IMR-90 (cell line): ENCODE data around the gene GFOD2. TPM values are rescaled to one million over a fixed set of nuclear protein-coding genes. Genes with fewer than 3 reads are reported as not detected.

Experiments
- ATAC-seq: fragments of 200-7000 bp; cut with Tn5 transposase; 2 replicates; pipeline ENCODE4 v1.9.1; 2020; ENCODE audit warnings: low read depth, mild to moderate bottlenecking, moderate library complexity
- BruUV-seq: library from RNA; stranded (reverse); fragments of 400-500 nt; replicated peaks from 2 replicates; lab custom pipeline; 2021; lab: Mats Ljungman, UMichigan
- CTCF ChIA-PET: fragments of 300-600 bp; formaldehyde crosslinking; extraction: SDS; loops from one replicate; lab custom pipeline; 2021; ENCODE audit warnings: antibody characterized with exemption; lab: Yijun Ruan, JAX
- POLR2A ChIA-PET: fragments of 300-600 bp; sonication (Branson Sonifier 250); formaldehyde crosslinking; loops from one replicate; lab custom pipeline; 2022; ENCODE audit warnings: antibody characterized with exemption; ENCODE audit not compliant: unreplicated experiment; lab: Charles Lee
- DNase-seq: peaks from one replicate; pipeline ENCODE4 v3.0.0; 2013
- H2AFZ ChIP-seq: replicated peaks from 2 replicates; pipeline ENCODE3; 2013; ENCODE audit warnings: low read length, mild to moderate bottlenecking; ENCODE audit not compliant: poor library complexity
- H2AK5ac ChIP-seq: 2 replicates; pipeline ENCODE4 v1.6.1; 2013; ENCODE audit warnings: low read depth, low read length, inconsistent platforms
- H2AK9ac ChIP-seq: replicated peaks from 2 replicates; pipeline ENCODE3; 2013; ENCODE audit warnings: mild to moderate bottlenecking, low read depth, low read length, moderate library complexity; ENCODE audit not compliant: poor library complexity
- H2BK120ac ChIP-seq: 2 replicates; pipeline ENCODE4 v1.6.1; 2013; ENCODE audit warnings: low read depth, low read length, inconsistent platforms
- H2BK15ac ChIP-seq: 3 replicates; pipeline ENCODE4 v1.6.1; 2013; ENCODE audit warnings: low read depth, low read length, inconsistent platforms
- H2BK20ac ChIP-seq: 2 replicates; pipeline ENCODE4 v1.6.1; 2013; ENCODE audit warnings: low read depth, mild to moderate bottlenecking, inconsistent platforms, low read length, moderate library complexity
- H2BK5ac ChIP-seq: 2 replicates; pipeline ENCODE4 v1.6.1; 2013; ENCODE audit warnings: mild to moderate bottlenecking, low read depth, low read length, inconsistent platforms; ENCODE audit not compliant: poor library complexity, severe bottlenecking
- H3K14ac ChIP-seq: replicated peaks from 2 replicates; pipeline ENCODE4 v1.6.1; 2013; ENCODE audit warnings: low read depth, low read length, inconsistent platforms
- H3K18ac ChIP-seq: 2 replicates; pipeline ENCODE4 v1.6.1; 2013; ENCODE audit warnings: low read depth, low read length, control low read depth
- H3K23ac ChIP-seq: 2 replicates; pipeline ENCODE4 v1.6.1; 2013; ENCODE audit warnings: low read depth, low read length, inconsistent platforms
- H3K27ac ChIP-seq: 2 replicates; pipeline ENCODE4 v1.5.1; 2013; ENCODE audit warnings: mild to moderate bottlenecking, control low read depth, low read length; ENCODE audit not compliant: insufficient read depth
- H3K27me3 ChIP-seq: 2 replicates; pipeline ENCODE4 v1.6.1; 2013; ENCODE audit warnings: low read length; ENCODE audit not compliant: control insufficient read depth, insufficient read depth
- H3K36me3 ChIP-seq: 2 replicates; pipeline ENCODE4 v1.6.1; 2013; ENCODE audit warnings: low read length, mixed read lengths; ENCODE audit not compliant: control insufficient read depth, insufficient read depth
- H3K4ac ChIP-seq: 2 replicates; pipeline ENCODE4 v1.6.1; 2013; ENCODE audit warnings: low read depth, low read length, inconsistent platforms
- H3K4me1 ChIP-seq: 2 replicates; pipeline ENCODE4 v1.6.1; 2013; ENCODE audit warnings: low read length, mixed read lengths; ENCODE audit not compliant: control insufficient read depth, insufficient read depth
- H3K4me2 ChIP-seq: 2 replicates; pipeline ENCODE4 v1.6.1; 2013; ENCODE audit warnings: low read depth, mild to moderate bottlenecking, control low read depth, low read length, moderate library complexity
- H3K4me3 ChIP-seq: 2 replicates; pipeline ENCODE4 v1.5.1; 2013; ENCODE audit warnings: low read depth, mild to moderate bottlenecking, control low read depth, low read length, moderate library complexity; ENCODE audit not compliant: insufficient read depth
- H3K56ac ChIP-seq: 2 replicates; pipeline ENCODE4 v1.6.1; 2013; ENCODE audit warnings: low read length, inconsistent platforms; ENCODE audit not compliant: insufficient read depth; ENCODE audit errors: extremely low read depth
- H3K79me1 ChIP-seq, 2 experiments: 2 replicates each; pipeline ENCODE4 v1.6.1; 2013; ENCODE audit warnings: low read length in 2 of 2, inconsistent platforms in 1 of 2, low read depth in 1 of 2
- H3K9ac ChIP-seq: 2 replicates; pipeline ENCODE4 v1.6.1; 2013; ENCODE audit warnings: low read depth, low read length, control low read depth
- H3K9me1 ChIP-seq: 2 replicates; pipeline ENCODE4 v1.6.1; 2013; ENCODE audit warnings: low read length, inconsistent platforms; ENCODE audit not compliant: insufficient read depth
- H3K9me3 ChIP-seq: 2 replicates; pipeline ENCODE4 v1.6.1; 2013; ENCODE audit warnings: low read length; ENCODE audit not compliant: control insufficient read depth, insufficient read depth
- H4K20me1 ChIP-seq: 2 replicates; pipeline ENCODE4 v1.6.1; 2013; ENCODE audit warnings: low read length, inconsistent platforms; ENCODE audit not compliant: insufficient read depth
- H4K5ac ChIP-seq: 2 replicates; pipeline ENCODE4 v1.6.1; 2013; ENCODE audit warnings: mild to moderate bottlenecking, low read depth, low read length, control low read depth
- H4K8ac ChIP-seq, 2 experiments: 2 replicates each; pipeline ENCODE4 v1.6.1; 2013; ENCODE audit warnings: low read depth in 2 of 2, low read length in 2 of 2, control low read depth in 1 of 2, inconsistent platforms in 1 of 2
- H4K91ac ChIP-seq: 2 replicates; pipeline ENCODE4 v1.6.1; 2013; ENCODE audit warnings: low read depth, low read length, inconsistent platforms; ENCODE audit not compliant: insufficient read depth
- BHLHE40 ChIP-seq: fragments of 150-350 bp; IDR thresholded peaks from 2 replicates; pipeline ENCODE4 v1.6.1; 2016; ENCODE audit warnings: mild to moderate bottlenecking, low read depth, low read length
- CEBPB ChIP-seq: IDR thresholded peaks from 2 replicates; pipeline ENCODE4 v1.6.1; 2012; ENCODE audit warnings: low read depth, low read length, improper control_type of control experiment
- CTCF ChIP-seq: conservative IDR thresholded peaks from 2 replicates; pipeline ENCODE4 v1.5.1; 2012; ENCODE audit warnings: mild to moderate bottlenecking, low read depth, low read length, improper control_type of control experiment
- ELK1 ChIP-seq: fragments of 150-350 bp; IDR thresholded peaks from 2 replicates; pipeline ENCODE4 v1.6.1; 2016; ENCODE audit warnings: low read depth, mild to moderate bottlenecking, low read length, moderate library complexity, borderline replicate concordance
- MAFK ChIP-seq: IDR thresholded peaks from 2 replicates; pipeline ENCODE4 v1.6.1; 2012; ENCODE audit warnings: low read depth, low read length, improper control_type of control experiment
- MXI1 ChIP-seq: IDR thresholded peaks from 2 replicates; pipeline ENCODE4 v1.6.1; 2012; ENCODE audit warnings: low read depth, mild to moderate bottlenecking, low read length, moderate library complexity, borderline replicate concordance
- NFE2L2 ChIP-seq: fragments of 150-350 bp; IDR thresholded peaks from 2 replicates; pipeline ENCODE4 v1.6.1; 2016; ENCODE audit warnings: low read depth, mild to moderate bottlenecking, low read length
- POLR2A ChIP-seq: IDR thresholded peaks from 2 replicates; pipeline ENCODE4 v1.6.1; 2012; ENCODE audit warnings: mild to moderate bottlenecking, low read depth, low read length
- RAD21 ChIP-seq: IDR thresholded peaks from 2 replicates; pipeline ENCODE4 v1.6.1; 2012; ENCODE audit warnings: low read length, improper control_type of control experiment
- RCOR1 ChIP-seq: IDR thresholded peaks from 2 replicates; pipeline ENCODE4 v1.6.1; 2012; ENCODE audit warnings: mild to moderate bottlenecking, low read length, improper control_type of control experiment; ENCODE audit not compliant: insufficient replicate concordance
- RFX5 ChIP-seq: IDR thresholded peaks from 2 replicates; pipeline ENCODE4 v1.8.0; 2012; ENCODE audit warnings: low read depth, mild to moderate bottlenecking, low read length, moderate library complexity
- SMC3 ChIP-seq: fragments of 150-350 bp; IDR thresholded peaks from 2 replicates; pipeline ENCODE4 v1.6.1; 2016; ENCODE audit warnings: low read depth, mild to moderate bottlenecking, antibody characterized with exemption, low read length, moderate library complexity
- USF2 ChIP-seq: fragments of 150-350 bp; IDR thresholded peaks from 2 replicates; pipeline ENCODE4 v1.6.1; 2017; ENCODE audit warnings: mild to moderate bottlenecking, antibody characterized with exemption, low read length, low read depth
- WGBS, 2 experiments: methylation state at CpG; one replicate each; pipeline versions ENCODE4 v1.1.5 to v1.1.7; 2013; ENCODE audit warnings: missing lambda C conversion rate in 2 of 2; ENCODE audit not compliant: insufficient read length in 1 of 2; ENCODE audit errors: extremely low coverage in 2 of 2; 5-methylcytosine and 5-hydroxymethylcytosine counted together
- dilution Hi-C: fragments of 300-500 bp; cut with HindIII; formaldehyde crosslinking; loops from one replicate; pipeline ENCODE4 v1.14.3; 2018; ENCODE audit warnings: low sequenced_read_pairs; ENCODE audit not compliant: unreplicated experiment
- in situ Hi-C: fragments of 300-500 bp; cut with MboI; formaldehyde crosslinking; loops from 3 replicates; pipeline ENCODE4 v1.14.3; 2019; ENCODE audit warnings: low sequenced_read_pairs, inconsistent platforms, mixed read lengths
- intact Hi-C: fragments of 100-400 bp; cut with micrococcal nuclease; formaldehyde crosslinking; loops from 2 replicates; pipeline ENCODE4 v1.10.0; 2022
- polyA plus RNA-seq, 3 experiments: library from polyadenylated mRNA; depleted of rRNA; stranded (reverse); fragments of >200 nt; gene quantifications; 2 replicates each; pipeline ENCODE4 v1.2.3, GENCODE V29; 2012; ENCODE audit warnings: low replicate concordance in 1 of 3
- total RNA-seq: library from RNA; depleted of rRNA; stranded (reverse); fragments of >200 nt; gene quantifications from 2 replicates; pipeline ENCODE4 v1.2.3, GENCODE V29; 2012

GFOD2 gene
- total and polyA plus RNA-seq, 2 of the 4 experiments (the other 2 are of a cell fraction), result 12.3 to 18.1 TPM

- peak overlapping the region; percentile 43 for H2AK9ac ChIP-seq
- in situ Hi-C loops (loop anchor here (10.0 kb wide), 1 partner anchor 143 kb away; the partner anchor contains the start of gene RIPOR1), intact Hi-C loops (loop anchor here (1.0 kb wide), 2 partner anchors 106 to 147 kb away; partner anchors contain the start of gene CTCF), dilution Hi-C loops (no loop called here)
- H3K4ac ChIP-seq, result peak overlapping the region; percentile 14
- H3K9me1 ChIP-seq, result no peaks in the 10 kb centered on the region
- H3K18ac ChIP-seq, result no peak overlapping the region
- H4K91ac ChIP-seq, result no peak overlapping the region
- no peak overlapping the region for H3K4me3 ChIP-seq
- no peak overlapping the region for H2BK15ac ChIP-seq
- H3K36me3 ChIP-seq, result peaks cover 1% of the 10 kb centered on the region; the same call in 1 of the 2 replicates
- no peak overlapping the region for H3K14ac ChIP-seq
- H3K9ac ChIP-seq, result no peak overlapping the region
- DNase-seq (peak; percentile 89), ATAC-seq (peak; percentile 92)
- H3K27ac ChIP-seq, result no peak overlapping the region; the same call in 1 of the 2 replicates
- H3K79me1 ChIP-seq, result peaks cover 4 to 14% of the 10 kb centered on the region in 2 experiments; a peak in 3 of 4 replicates
- H2BK5ac ChIP-seq, result no peak overlapping the region
- H2BK20ac ChIP-seq, result no peak overlapping the region
- H4K5ac ChIP-seq, result peak overlapping the region; percentile 3; the same call in 1 of the 2 replicates
- H3K27me3 ChIP-seq, result no peaks in the 10 kb centered on the region
- 17% methylated on average over 7 of the region's 18 CpGs; no CpG with 5 or more reads in 1 of the 2 experiments for WGBS, 2 experiments
- BruUV-seq, result no TSS peak
- peak overlapping the region; percentile 6; the same call in 1 of the 2 replicates for H3K4me2 ChIP-seq
- peaks cover 12% of the 10 kb centered on the region for H3K4me1 ChIP-seq
- POLR2A ChIA-PET, result no interaction called here
- 0 out of 2 replicates have a peak overlapping the region, but pooled peaks have one; percentile 5 for H2AK5ac ChIP-seq
- no peak overlapping the region for H3K23ac ChIP-seq
- 0 out of 2 replicates have a peak, but pooled peaks cover 6% of the 10 kb centered on the region for H4K20me1 ChIP-seq
- peak overlapping the region; percentile 97 to 100; a peak in 2 of 4 replicates for H4K8ac ChIP-seq
- no peak overlapping the region for H3K56ac ChIP-seq
- H2BK120ac ChIP-seq, result no peak overlapping the region
- no peaks in the 10 kb centered on the region for H3K9me3 ChIP-seq
- CTCF ChIA-PET, result interaction anchor here (0.6 to 1.9 kb wide), 8 partner anchors 12 to 150 kb away, joined by 3 to 20 read pairs (median 3); partner anchors contain the start of gene CTCF
- H2AFZ ChIP-seq, result peak overlapping the region; percentile 96
- TF ChIP-seq RFX5 (no peak), ELK1 (no peak), RCOR1 (no peak), POLR2A (no peak), MAFK (no peak), BHLHE40 (no peak), CTCF (peak; percentile 97), USF2 (no peak), NFE2L2 (no peak), RAD21 (peak; percentile 83), SMC3 (peak; percentile 97), CEBPB (no peak), MXI1 (0 out of 2 replicates have a peak, but pooled peaks have one; percentile 64)
These were observed 51.2 kb downstream of the GFOD2 start for GRCh38 chr16:67667817-67668494.
